Gastroesophageal sphincter (tissue), 3 donors: ENCODE measurements around the gene HPGD.

Source experiments
- POLR2AphosphoS5 ChIP-seq: sonication (generic); formaldehyde crosslinking; IDR thresholded peaks from one replicate; pipeline ENCODE4 v1.6.1; 2017; ENCODE audit warnings: antibody characterized with exemption
- TF ChIP-seq, protein P1 (sequence below), 4 experiments: fragments of 200-600 bp in 2 of 4; fragments of 450-650 bp in 2 of 4; sonication (generic) in 1 of 4; IDR thresholded peaks; one replicate each; pipeline ENCODE4 v1.5.1; 2017 to 2019; ENCODE audit warnings: antibody characterized with exemption in 4 of 4, mild to moderate bottlenecking in 2 of 4, moderate library complexity in 2 of 4

DNA sequence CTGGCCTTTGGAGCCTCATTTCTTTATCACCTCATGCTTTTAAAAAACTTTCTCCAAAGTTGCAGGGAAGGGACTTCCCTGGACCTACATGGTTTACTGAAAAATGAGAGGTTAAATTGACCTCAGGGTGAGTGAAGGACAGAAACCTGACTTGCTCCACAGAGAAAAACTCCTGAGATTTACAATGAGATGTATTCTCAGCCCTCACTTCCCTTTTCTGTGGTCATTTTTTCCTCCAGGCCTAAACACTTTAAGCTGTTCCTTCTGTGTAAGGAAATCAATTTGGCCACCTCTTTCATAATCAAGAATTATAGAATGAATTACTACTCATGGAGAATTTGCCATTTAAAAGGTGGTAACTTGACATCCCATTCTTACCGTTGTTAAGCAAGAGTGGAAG lies 77.9 kb downstream of the HPGD start:
- TF ChIP-seq, protein P1, sequence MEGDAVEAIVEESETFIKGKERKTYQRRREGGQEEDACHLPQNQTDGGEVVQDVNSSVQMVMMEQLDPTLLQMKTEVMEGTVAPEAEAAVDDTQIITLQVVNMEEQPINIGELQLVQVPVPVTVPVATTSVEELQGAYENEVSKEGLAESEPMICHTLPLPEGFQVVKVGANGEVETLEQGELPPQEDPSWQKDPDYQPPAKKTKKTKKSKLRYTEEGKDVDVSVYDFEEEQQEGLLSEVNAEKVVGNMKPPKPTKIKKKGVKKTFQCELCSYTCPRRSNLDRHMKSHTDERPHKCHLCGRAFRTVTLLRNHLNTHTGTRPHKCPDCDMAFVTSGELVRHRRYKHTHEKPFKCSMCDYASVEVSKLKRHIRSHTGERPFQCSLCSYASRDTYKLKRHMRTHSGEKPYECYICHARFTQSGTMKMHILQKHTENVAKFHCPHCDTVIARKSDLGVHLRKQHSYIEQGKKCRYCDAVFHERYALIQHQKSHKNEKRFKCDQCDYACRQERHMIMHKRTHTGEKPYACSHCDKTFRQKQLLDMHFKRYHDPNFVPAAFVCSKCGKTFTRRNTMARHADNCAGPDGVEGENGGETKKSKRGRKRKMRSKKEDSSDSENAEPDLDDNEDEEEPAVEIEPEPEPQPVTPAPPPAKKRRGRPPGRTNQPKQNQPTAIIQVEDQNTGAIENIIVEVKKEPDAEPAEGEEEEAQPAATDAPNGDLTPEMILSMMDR (IDR thresholded peaks at IDR 0.05), result no peak
- no peak for TF ChIP-seq POLR2AphosphoS5
